CD14-positive monocyte (primary cell): ENCODE results near the gene GALNT15. TPM values are rescaled to one million over a fixed set of nuclear protein-coding genes. Genes with fewer than 3 reads are reported as not detected.

ENCODE experiments used
- DNase-seq, 3 donors: peaks; one replicate each; pipeline ENCODE4 v3.0.0-alpha.2; 2011 to 2022
- H2AFZ ChIP-seq: 2 replicates; pipeline ENCODE4 v1.6.0; 2012; ENCODE audit warnings: mild to moderate bottlenecking, low read depth, low read length, inconsistent platforms; ENCODE audit not compliant: insufficient read depth, poor library complexity, severe bottlenecking
- H3K27ac ChIP-seq, 2 donors: 1 replicate in 1 of 2; 2 replicates in 1 of 2; pipeline ENCODE4 v1.5.1; 2012 to 2013; ENCODE audit warnings: low read length in 2 of 2, control low read depth in 1 of 2, inconsistent platforms in 1 of 2, low read depth in 1 of 2, mild to moderate bottlenecking in 1 of 2
- H3K27me3 ChIP-seq, 2 donors: one replicate each; pipeline versions ENCODE4 v1.6.0 to v1.6.1; 2011 to 2013; ENCODE audit warnings: low read length in 2 of 2; ENCODE audit not compliant: control insufficient read depth in 2 of 2, insufficient read depth in 2 of 2
- H3K36me3 ChIP-seq, 2 donors: replicated peaks in 1 of 2; 1 replicate in 1 of 2; 2 replicates in 1 of 2; pipeline versions ENCODE4 v1.5.1 to v1.6.1; 2012 to 2013; ENCODE audit warnings: low read length in 2 of 2, control low read depth in 1 of 2, inconsistent platforms in 1 of 2, mild to moderate bottlenecking in 1 of 2; ENCODE audit not compliant: insufficient read depth in 2 of 2, control insufficient read depth in 1 of 2
- H3K4me1 ChIP-seq, 2 donors: 1 replicate in 1 of 2; 2 replicates in 1 of 2; pipeline versions ENCODE4 v1.5.1 to v1.6.1; 2012 to 2013; ENCODE audit warnings: low read length in 2 of 2, control low read depth in 1 of 2, inconsistent platforms in 1 of 2, mild to moderate bottlenecking in 1 of 2, moderate library complexity in 1 of 2; ENCODE audit not compliant: insufficient read depth in 2 of 2, control insufficient read depth in 1 of 2
- H3K4me2 ChIP-seq: replicated peaks from 2 replicates; pipeline ENCODE3; 2012; ENCODE audit warnings: low read length, moderate library complexity, mild to moderate bottlenecking; ENCODE audit not compliant: poor library complexity, severe bottlenecking; ENCODE audit errors: extremely low read depth
- H3K4me3 ChIP-seq, 3 experiments: fragments of 200-600 bp in 1 of 3; sonication (generic) in 1 of 3; replicated peaks in 1 of 3; 1 replicate in 2 of 3; 2 replicates in 1 of 3; pipeline ENCODE4 v1.5.1; 2011 to 2013; ENCODE audit warnings: low read length in 3 of 3, mild to moderate bottlenecking in 3 of 3, control low read depth in 2 of 3, low read depth in 2 of 3, inconsistent platforms in 1 of 3, moderate library complexity in 1 of 3
- H3K79me2 ChIP-seq: 2 replicates; pipeline ENCODE4 v1.6.0; 2012; ENCODE audit warnings: mild to moderate bottlenecking, control low read depth, inconsistent platforms, low read length, moderate library complexity; ENCODE audit not compliant: insufficient read depth
- H3K9ac ChIP-seq: 2 replicates; pipeline ENCODE4 v1.6.0; 2017; ENCODE audit warnings: low read length, mild to moderate bottlenecking; ENCODE audit not compliant: insufficient read depth, poor library complexity, severe bottlenecking
- H3K9me3 ChIP-seq, 2 donors: replicated peaks in 1 of 2; 1 replicate in 1 of 2; 2 replicates in 1 of 2; pipeline versions ENCODE4 v1.5.1 to v1.6.1; 2012 to 2013; ENCODE audit warnings: low read length in 2 of 2, control low read depth in 1 of 2; ENCODE audit not compliant: control insufficient read depth in 1 of 2, insufficient read depth in 1 of 2
- H4K20me1 ChIP-seq: 2 replicates; pipeline ENCODE4 v1.6.0; 2012; ENCODE audit warnings: mild to moderate bottlenecking, low read length, control low read depth, moderate library complexity; ENCODE audit not compliant: insufficient read depth
- H3K27ac Mint-ChIP-seq, 7 donors: one replicate each; pipeline ENCODE4 v1.8.0; 2020; ENCODE audit warnings: mild to moderate bottlenecking in 7 of 7, mixed read lengths in 7 of 7, moderate library complexity in 6 of 7, inconsistent platforms in 2 of 7
- H3K27me3 Mint-ChIP-seq, 3 donors: one replicate each; pipeline ENCODE4 v1.8.0; 2021 to 2022; ENCODE audit warnings: low read depth in 3 of 3, mild to moderate bottlenecking in 3 of 3, mixed read lengths in 3 of 3, moderate library complexity in 3 of 3, inconsistent platforms in 1 of 3
- H3K36me3 Mint-ChIP-seq, 2 donors: one replicate each; pipeline ENCODE4 v1.8.0; 2020; ENCODE audit warnings: mixed read lengths in 2 of 2, inconsistent platforms in 1 of 2, mild to moderate bottlenecking in 1 of 2
- H3K4me1 Mint-ChIP-seq: one replicate; pipeline ENCODE4 v1.8.0; 2020; ENCODE audit warnings: mild to moderate bottlenecking, mixed read lengths
- H3K4me3 Mint-ChIP-seq, 2 donors: one replicate each; pipeline ENCODE4 v1.8.0; 2020; ENCODE audit warnings: mild to moderate bottlenecking in 2 of 2, mixed read lengths in 2 of 2, moderate library complexity in 1 of 2
- H3K9me3 Mint-ChIP-seq, 7 donors: one replicate each; pipeline ENCODE4 v1.8.0; 2020 to 2022; ENCODE audit warnings: mixed read lengths in 7 of 7, mild to moderate bottlenecking in 6 of 7, moderate library complexity in 6 of 7, inconsistent platforms in 2 of 7
- WGBS: methylation state at CpG from one replicate; pipeline ENCODE4 v1.1.5; 2013; ENCODE audit warnings: missing lambda C conversion rate; ENCODE audit not compliant: insufficient coverage; 5-methylcytosine and 5-hydroxymethylcytosine counted together
- intact Hi-C, 2 donors: fragments of 100-400 bp; cut with micrococcal nuclease; formaldehyde crosslinking; loops; one replicate each; pipeline versions ENCODE4 v1.15.0 to v1.15.1; 2023
- polyA plus RNA-seq, 3 donors: library from polyadenylated mRNA; depleted of rRNA in 1 of 3; unstranded in 2 of 3; stranded (reverse) in 1 of 3; fragments of 300-500 nt in 2 of 3; fragments of >200 nt in 1 of 3; fragmentation: Illumina TruSeq in 2 of 3; gene quantifications; 1 replicate in 2 of 3; 2 replicates in 1 of 3; pipeline ENCODE4 v1.2.3, GENCODE V29; 2012 to 2021
- TF ChIP-seq, protein P1 (sequence below): fragments of 200-600 bp; IDR thresholded peaks from one replicate; pipeline ENCODE4 v1.8.0; 2022; ENCODE audit warnings: antibody characterized with exemption, mild to moderate bottlenecking

The GALNT15 gene
- polyA plus RNA-seq, 3 donors: not detected

DNA sequence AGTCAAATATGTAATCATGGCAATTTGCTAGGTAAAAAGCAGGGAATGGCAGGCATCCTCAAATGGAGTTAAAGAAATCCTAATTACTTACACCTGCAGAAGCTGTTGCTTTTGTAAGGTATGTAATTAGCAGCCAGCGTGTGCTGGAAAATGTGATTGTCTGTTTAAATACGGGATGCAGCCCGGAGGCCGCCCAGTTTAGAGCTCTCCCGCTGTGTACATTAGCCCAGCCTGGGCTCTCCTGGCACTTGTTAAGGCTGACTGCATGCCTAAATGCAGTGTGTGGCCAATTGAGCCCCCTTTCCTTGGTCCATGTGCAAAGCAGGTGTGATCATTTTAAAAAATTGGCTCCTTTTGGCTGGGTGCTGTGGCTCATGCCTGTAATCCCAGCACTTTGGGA is 81.2 kb downstream of the GALNT15 start:
- no peak overlapping the region for H3K9ac ChIP-seq
- no peak overlapping the region for H3K4me2 ChIP-seq
- H3K36me3 Mint-ChIP-seq: peaks cover 19 to 20% of the 10 kb centered on the region in 2 donors
- no peaks in the 10 kb centered on the region for H3K9me3 Mint-ChIP-seq
- H3K27ac ChIP-seq: no peak overlapping the region
- WGBS: 98% methylated on average over 5 of the region's 5 CpGs
- H3K4me1 ChIP-seq: peaks cover 19% of the 10 kb centered on the region in 2 donors
- H4K20me1 ChIP-seq: no peaks in the 10 kb centered on the region
- H3K27ac Mint-ChIP-seq: no peak overlapping the region
- no peaks in the 10 kb centered on the region for H3K79me2 ChIP-seq
- no peak overlapping the region for H3K4me3 ChIP-seq
- no peak for DNase-seq
- no peaks in the 10 kb centered on the region for H3K9me3 ChIP-seq
- peaks cover 12 to 30% of the 10 kb centered on the region in 2 donors for H3K36me3 ChIP-seq
- H2AFZ ChIP-seq: no peak overlapping the region
- no peaks in the 10 kb centered on the region for H3K27me3 Mint-ChIP-seq
- H3K27me3 ChIP-seq: no peaks in the 10 kb centered on the region
- peaks cover 37% of the 10 kb centered on the region for H3K4me1 Mint-ChIP-seq
- intact Hi-C loops: no loop called here
- TF ChIP-seq, protein P1, sequence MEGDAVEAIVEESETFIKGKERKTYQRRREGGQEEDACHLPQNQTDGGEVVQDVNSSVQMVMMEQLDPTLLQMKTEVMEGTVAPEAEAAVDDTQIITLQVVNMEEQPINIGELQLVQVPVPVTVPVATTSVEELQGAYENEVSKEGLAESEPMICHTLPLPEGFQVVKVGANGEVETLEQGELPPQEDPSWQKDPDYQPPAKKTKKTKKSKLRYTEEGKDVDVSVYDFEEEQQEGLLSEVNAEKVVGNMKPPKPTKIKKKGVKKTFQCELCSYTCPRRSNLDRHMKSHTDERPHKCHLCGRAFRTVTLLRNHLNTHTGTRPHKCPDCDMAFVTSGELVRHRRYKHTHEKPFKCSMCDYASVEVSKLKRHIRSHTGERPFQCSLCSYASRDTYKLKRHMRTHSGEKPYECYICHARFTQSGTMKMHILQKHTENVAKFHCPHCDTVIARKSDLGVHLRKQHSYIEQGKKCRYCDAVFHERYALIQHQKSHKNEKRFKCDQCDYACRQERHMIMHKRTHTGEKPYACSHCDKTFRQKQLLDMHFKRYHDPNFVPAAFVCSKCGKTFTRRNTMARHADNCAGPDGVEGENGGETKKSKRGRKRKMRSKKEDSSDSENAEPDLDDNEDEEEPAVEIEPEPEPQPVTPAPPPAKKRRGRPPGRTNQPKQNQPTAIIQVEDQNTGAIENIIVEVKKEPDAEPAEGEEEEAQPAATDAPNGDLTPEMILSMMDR: no peak
- H3K4me3 Mint-ChIP-seq: no peak overlapping the region

DNA sequence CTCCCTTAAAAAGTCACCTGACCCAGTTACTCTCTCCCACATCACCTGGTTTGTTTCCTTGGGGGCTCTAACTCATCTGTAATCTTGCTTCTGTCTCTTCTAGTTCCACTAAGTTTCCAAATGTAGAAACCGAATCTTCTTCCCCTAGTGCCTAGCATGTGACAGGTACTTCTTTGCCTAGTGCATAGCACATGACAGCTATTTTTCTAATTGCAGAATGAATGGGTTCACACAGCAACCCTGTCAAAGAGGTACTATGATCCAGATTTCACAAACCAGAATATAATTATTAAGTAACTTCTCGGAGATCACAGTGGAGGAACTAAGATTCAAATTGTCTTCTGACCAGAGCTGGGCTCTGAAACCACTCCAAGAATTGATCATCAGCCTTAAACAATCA is 82.8 kb downstream of the GALNT15 start:
- 50% methylated on average over 2 of the region's 2 CpGs for WGBS

More for the DNA sequence above, 82.8 kb downstream of the GALNT15 start:
- intact Hi-C loops: no loop called here
- H3K4me1 ChIP-seq: peaks cover 27% of the 10 kb centered on the region in 2 donors
- no peak overlapping the region for H3K27ac ChIP-seq
- DNase-seq: no peak
- H3K79me2 ChIP-seq: peaks cover 11% of the 10 kb centered on the region
- peaks cover 21 to 28% of the 10 kb centered on the region in 2 donors for H3K36me3 Mint-ChIP-seq
- H3K36me3 ChIP-seq: peaks cover 12 to 42% of the 10 kb centered on the region in 2 donors
- H3K27ac Mint-ChIP-seq: no peak overlapping the region
- no peak overlapping the region for H2AFZ ChIP-seq
- H3K4me3 Mint-ChIP-seq: no peak overlapping the region
- H3K27me3 ChIP-seq: no peaks in the 10 kb centered on the region
- H3K9me3 Mint-ChIP-seq: no peaks in the 10 kb centered on the region
- H3K9me3 ChIP-seq: no peaks in the 10 kb centered on the region
- H3K27me3 Mint-ChIP-seq: no peaks in the 10 kb centered on the region
- peaks cover 30% of the 10 kb centered on the region for H3K4me1 Mint-ChIP-seq
- no peak overlapping the region for H3K4me2 ChIP-seq
- H3K4me3 ChIP-seq: no peak overlapping the region
- no peaks in the 10 kb centered on the region for H4K20me1 ChIP-seq
- TF ChIP-seq, protein P1: no peak
- no peak overlapping the region for H3K9ac ChIP-seq
